Activated CD8-positive, alpha-beta T cell treated with anti-CD3 and anti-CD28 coated beads, Interleukin-2, amount 10 ng/mL, durations not matched to agents 7 days and 5 days (primary cell): Measurements from ENCODE around the gene NSMF. TPM values are rescaled to one million over a fixed set of nuclear protein-coding genes. Genes with fewer than 3 reads are reported as not detected.

Source experiments
- ATAC-seq: fragments of 150-1000 bp; cut with Tn5 transposase; one replicate; pipeline ENCODE4 v1.10.0; 2021; ENCODE audit warnings: moderate library complexity
- CTCF ChIA-PET: fragments of 350-600 bp; sonication (Branson Sonifier 250); formaldehyde crosslinking; loops from one replicate; lab custom pipeline; 2021; ENCODE audit warnings: antibody characterized with exemption; lab: Charles Lee
- POLR2A ChIA-PET: fragments of 350-600 bp; sonication (Branson Sonifier 250); formaldehyde crosslinking; loops from one replicate; lab custom pipeline; 2021; ENCODE audit warnings: antibody characterized with exemption; lab: Charles Lee
- DNase-seq: peaks from one replicate; pipeline ENCODE4 v3.0.0-alpha.2; 2020
- H3K27ac Mint-ChIP-seq: one replicate; pipeline ENCODE4 v1.8.0; 2021; ENCODE audit warnings: mild to moderate bottlenecking, mixed read lengths
- H3K27me3 Mint-ChIP-seq: one replicate; pipeline ENCODE4 v1.8.0; 2021; ENCODE audit warnings: low read depth, mixed read lengths
- H3K36me3 Mint-ChIP-seq: one replicate; pipeline ENCODE4 v1.8.0; 2021; ENCODE audit warnings: low read depth, mixed read lengths
- H3K4me1 Mint-ChIP-seq: one replicate; pipeline ENCODE4 v1.8.0; 2021; ENCODE audit warnings: low read depth, mixed read lengths
- H3K4me3 Mint-ChIP-seq: one replicate; pipeline ENCODE4 v1.8.0; 2021; ENCODE audit warnings: mild to moderate bottlenecking, mixed read lengths
- H3K9me3 Mint-ChIP-seq: one replicate; pipeline ENCODE4 v1.8.0; 2022; ENCODE audit warnings: mixed read lengths; ENCODE audit not compliant: insufficient read depth
- microRNA-seq: library from miRNA; unstranded; fragments of <30 nt; microRNA quantifications from one replicate; pipeline ENCODE4 v1.2.0, GENCODE V29; 2022
- total RNA-seq, 2 experiments: library from RNA; stranded (reverse); gene quantifications; one replicate each; pipeline ENCODE4 v1.2.3, GENCODE V29; 2021

Gene NSMF
- total RNA-seq, 2 experiments from 2014 or later, result 55.0 to 59.0 TPM

- POLR2A ChIA-PET, result no interaction called here
- Mint-ChIP-seq H3K9me3 (no peaks in the 10 kb centered on the region), H3K27ac (no peak overlapping the region), H3K36me3 (peaks cover 6% of the 10 kb centered on the region), H3K4me1 (peaks cover 10% of the 10 kb centered on the region), H3K27me3 (no peaks in the 10 kb centered on the region), H3K4me3 (no peak overlapping the region)
- CTCF ChIA-PET, result no interaction called here
- DNase-seq, result no peak
- ATAC-seq, result no peak
Measured at GRCh38 chr9:137406085-137406760, 52.9 kb downstream of the NSMF start.

GRCh38 chr9:137405677-137406081, 53.5 kb downstream of the NSMF start:
- ATAC-seq (no peak), DNase-seq (no peak)
- Mint-ChIP-seq H3K9me3 (no peaks in the 10 kb centered on the region), H3K4me3 (no peak overlapping the region), H3K4me1 (peaks cover 6% of the 10 kb centered on the region), H3K36me3 (peaks cover 6% of the 10 kb centered on the region), H3K27ac (no peak overlapping the region), H3K27me3 (no peaks in the 10 kb centered on the region)
- POLR2A ChIA-PET, result no interaction called here
- CTCF ChIA-PET, result no interaction called here

- Mint-ChIP-seq H3K4me3 (no peak overlapping the region), H3K36me3 (peaks cover 6% of the 10 kb centered on the region), H3K27ac (no peak overlapping the region), H3K4me1 (peaks cover 2% of the 10 kb centered on the region), H3K27me3 (no peaks in the 10 kb centered on the region), H3K9me3 (no peaks in the 10 kb centered on the region)
- ChIA-PET CTCF (interaction anchor here (0.8 to 1.2 kb wide), 2 partner anchors 103 to 118 kb away, joined by 3 to 5 read pairs; partner anchors contain the start of gene NRARP), POLR2A (no interaction called here)
- DNase-seq (no peak), ATAC-seq (no peak)
Measured at GRCh38 chr9:137404961-137405567, 54.1 kb downstream of the NSMF start.

GRCh38 chr9:137403269-137403668, 55.9 kb downstream of the NSMF start:
- Mint-ChIP-seq H3K9me3 (no peaks in the 10 kb centered on the region), H3K36me3 (peaks cover 6% of the 10 kb centered on the region), H3K27ac (no peak overlapping the region), H3K27me3 (no peaks in the 10 kb centered on the region), H3K4me1 (no peaks in the 10 kb centered on the region), H3K4me3 (no peak overlapping the region)
- ATAC-seq, result no peak
- no peak for DNase-seq
- POLR2A ChIA-PET, result no interaction called here
- CTCF ChIA-PET, result no interaction called here

- POLR2A ChIA-PET, result no interaction called here
Measured at GRCh38 chr9:137402746-137403145, 56.4 kb downstream of the NSMF start.

GRCh38 chr9:137398561-137399468, 60.3 kb downstream of the NSMF start:
- Mint-ChIP-seq H3K36me3 (peaks cover 6% of the 10 kb centered on the region), H3K27ac (no peak overlapping the region), H3K27me3 (no peaks in the 10 kb centered on the region), H3K9me3 (no peaks in the 10 kb centered on the region), H3K4me3 (no peak overlapping the region), H3K4me1 (no peaks in the 10 kb centered on the region)
- ChIA-PET CTCF (no interaction called here), POLR2A (no interaction called here)
- ATAC-seq, result no peak
- DNase-seq, result no peak

More at GRCh38 chr9:137402746-137403145, 56.4 kb downstream of the NSMF start:
- Mint-ChIP-seq H3K9me3 (no peaks in the 10 kb centered on the region), H3K27me3 (no peaks in the 10 kb centered on the region), H3K36me3 (peaks cover 6% of the 10 kb centered on the region), H3K27ac (no peak overlapping the region), H3K4me1 (no peaks in the 10 kb centered on the region), H3K4me3 (no peak overlapping the region)
- DNase-seq, result no peak
- CTCF ChIA-PET, result no interaction called here
- no peak for ATAC-seq

- H3K27me3 Mint-ChIP-seq, result no peaks in the 10 kb centered on the region
- H3K36me3 Mint-ChIP-seq, result peaks cover 6% of the 10 kb centered on the region
- no peak for DNase-seq
- no peak overlapping the region for H3K4me3 Mint-ChIP-seq
- ChIA-PET CTCF (no interaction called here), POLR2A (no interaction called here)
- H3K27ac Mint-ChIP-seq, result no peak overlapping the region
- H3K4me1 Mint-ChIP-seq, result no peaks in the 10 kb centered on the region
- H3K9me3 Mint-ChIP-seq, result no peaks in the 10 kb centered on the region
- ATAC-seq, result no peak
Measured at GRCh38 chr9:137397675-137398423, 61.3 kb downstream of the NSMF start.

Small RNAs within 50 kb of the gene (microRNA-seq; reads per million reads assigned to microRNA genes)
- gene MIR7114, result not detected

Other genes with a start within 250 kb of the NSMF start
- 1 to 10 TPM; 3.6 to 4.5 TPM for gene RNF208, start 237.1 kb downstream of the NSMF start, total RNA-seq
- under 1 TPM; 0.42 to 0.50 TPM for gene CYSRT1, start 234.2 kb downstream of the NSMF start, total RNA-seq
- not detected for gene RNF224, start 231.8 kb downstream of the NSMF start, total RNA-seq
- not detected for gene SLC34A3, start 228.4 kb downstream of the NSMF start, total RNA-seq
- gene TUBB4B, start 218.0 kb downstream of the NSMF start, total RNA-seq, result 100 to 1,000 TPM; 417 to 432 TPM
- gene STPG3, start 208.0 kb downstream of the NSMF start, total RNA-seq, result not detected
- gene NELFB, start 204.0 kb downstream of the NSMF start, total RNA-seq, result 10 to 100 TPM; 68.6 to 68.8 TPM
- gene TOR4A, start 181.6 kb downstream of the NSMF start, total RNA-seq, result 1 to 10 TPM; 6.6 to 7.0 TPM
- 1 to 10 TPM; 1.4 to 1.5 TPM for gene NRARP, start 157.1 kb downstream of the NSMF start, total RNA-seq
- 10 to 100 TPM in 1 of 2 experiments, 1 to 10 TPM in 1; 10.0 to 10.9 TPM for gene EXD3, start 36.2 kb downstream of the NSMF start, total RNA-seq
- under 1 TPM; 0.52 to 0.58 TPM for gene NOXA1, start 35.9 kb downstream of the NSMF start, total RNA-seq
- not detected for gene ENTPD8, start 18.0 kb downstream of the NSMF start, total RNA-seq
- 1 to 10 TPM; 3.4 to 3.7 TPM for gene PNPLA7, start 91.1 kb upstream of the NSMF start, total RNA-seq
- gene MRPL41, start 92.5 kb upstream of the NSMF start, total RNA-seq, result 10 to 100 TPM; 51.4 to 55.5 TPM
- gene DPH7, start 119.6 kb upstream of the NSMF start, total RNA-seq, result 10 to 100 TPM; 36.8 to 37.1 TPM
- 10 to 100 TPM; 35.4 to 38.3 TPM for gene ZMYND19, start 131.2 kb upstream of the NSMF start, total RNA-seq
- 10 to 100 TPM; 42.3 to 45.1 TPM for gene ARRDC1, start 146.4 kb upstream of the NSMF start, total RNA-seq
- 100 to 1,000 TPM; 112 to 115 TPM for gene EHMT1, start 159.7 kb upstream of the NSMF start, total RNA-seq